GM21529 (cell line): ENCODE measurements around the gene UGT1A6.

ENCODE experiments used
- ATAC-seq: cut with Tn5 transposase; IDR thresholded peaks from one replicate; pipeline ENCODE4 v1.9.1; 2021; ENCODE audit not compliant: unreplicated experiment

Gene UGT1A6

GRCh38 chr2:233798335-233799086, 105.8 kb downstream of the UGT1A6 start:
- ATAC-seq: no peak

GRCh38 chr2:233799087-233799665, 106.5 kb downstream of the UGT1A6 start:
- no peak for ATAC-seq

GRCh38 chr2:233799716-233800115, 107.0 kb downstream of the UGT1A6 start:
- no peak for ATAC-seq

GRCh38 chr2:233800208-233800607, 107.5 kb downstream of the UGT1A6 start:
- no peak for ATAC-seq

DNA sequence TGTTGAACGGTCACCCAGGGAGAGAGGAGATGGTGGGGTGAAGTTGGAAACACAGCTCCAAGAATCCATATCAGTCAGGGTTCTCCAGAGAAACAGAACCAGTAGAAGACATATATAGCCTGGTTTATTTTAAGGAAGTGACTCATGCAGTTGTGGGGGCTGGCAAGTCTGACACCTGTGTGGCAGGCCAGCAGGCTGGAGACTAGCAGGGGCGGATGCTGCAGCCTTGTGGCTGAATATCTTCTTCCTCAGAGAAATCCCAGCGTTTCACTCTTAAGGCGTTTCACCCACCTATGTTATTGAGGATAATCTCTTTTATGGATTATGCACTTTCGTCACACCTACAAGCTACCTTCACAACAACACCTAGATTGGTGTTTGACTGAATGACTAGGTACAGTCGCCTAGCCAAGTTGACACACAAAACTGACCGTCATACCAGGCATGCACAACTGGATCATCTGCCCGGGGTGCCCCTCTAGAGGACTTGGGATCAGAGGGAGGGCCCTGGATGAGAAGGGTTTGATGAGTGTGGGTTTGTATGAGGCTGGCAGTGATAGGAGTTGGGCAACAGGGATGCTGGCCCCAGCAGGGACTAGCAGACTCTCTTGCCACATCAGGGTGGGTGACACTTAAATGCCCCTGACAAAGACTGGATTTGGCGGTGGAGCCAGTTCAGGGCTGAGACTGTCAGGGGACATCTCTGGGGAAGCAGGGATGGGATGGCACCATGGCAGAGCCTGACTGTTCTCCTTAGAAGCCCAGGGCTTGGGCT, 108.9 kb downstream of the UGT1A6 start:
- peak; percentile 64 for ATAC-seq

DNA sequence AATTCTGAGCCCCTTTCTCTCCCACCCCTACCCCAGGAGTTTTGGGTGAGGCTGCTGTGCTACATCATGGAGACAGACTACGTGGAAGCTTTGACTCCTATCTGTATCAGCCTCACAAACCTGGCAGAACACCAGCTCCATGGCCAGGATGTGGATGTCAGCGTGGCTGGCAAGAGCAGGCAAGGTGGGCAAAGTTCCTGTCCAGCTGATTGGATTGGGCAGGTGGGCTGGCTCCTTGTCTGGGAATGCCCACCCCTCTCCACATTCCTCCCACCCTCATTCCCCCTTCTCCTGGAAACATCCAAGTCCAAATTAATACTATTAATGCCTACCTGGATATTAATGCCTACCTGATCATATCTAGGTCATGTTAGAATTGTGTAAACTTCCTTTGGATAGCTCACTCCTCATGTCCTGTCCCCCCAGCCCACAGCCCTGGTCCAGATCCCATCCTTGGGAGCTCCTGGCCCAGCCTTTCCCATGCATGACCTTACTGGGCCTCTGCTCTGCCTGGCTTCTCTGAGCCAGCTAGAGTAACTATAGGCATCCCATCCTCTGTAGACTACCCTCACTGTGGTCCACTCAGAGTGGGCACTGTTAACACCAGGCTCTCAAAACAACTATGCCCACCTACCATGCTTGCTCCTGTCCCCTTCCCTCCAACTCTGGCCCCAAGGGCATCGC, 109.6 kb downstream of the UGT1A6 start:
- ATAC-seq: no peak

DNA sequence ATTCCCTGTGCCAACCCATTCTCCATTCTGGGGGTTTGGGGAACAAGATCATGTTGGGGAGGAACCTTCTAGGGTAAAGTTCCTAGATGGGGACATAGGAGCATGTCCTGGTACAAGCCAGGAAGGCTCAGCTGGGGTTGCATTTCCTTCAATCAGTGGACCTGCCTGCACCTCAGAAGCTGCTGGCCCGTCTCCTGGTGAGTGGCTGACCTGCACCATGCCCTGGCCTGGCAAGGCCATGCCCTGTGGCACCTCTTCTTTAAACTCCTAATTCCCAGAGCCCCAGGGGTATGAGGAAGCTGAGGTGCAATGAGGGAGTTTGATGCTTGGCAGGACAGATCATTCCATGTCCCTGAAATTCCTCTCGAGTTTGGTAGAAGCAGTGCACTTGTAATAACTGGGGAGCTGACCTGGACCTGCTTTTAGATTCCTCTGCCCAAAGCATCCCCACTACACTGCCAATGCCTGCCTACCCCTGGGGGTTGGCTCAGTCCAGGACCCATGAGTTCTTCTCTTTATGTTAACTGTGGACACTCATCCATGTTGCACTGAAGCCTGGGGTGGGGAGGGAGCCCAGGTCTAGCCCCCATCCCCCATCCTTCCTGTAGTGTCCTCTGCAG, 110.7 kb downstream of the UGT1A6 start:
- ATAC-seq: no peak

DNA sequence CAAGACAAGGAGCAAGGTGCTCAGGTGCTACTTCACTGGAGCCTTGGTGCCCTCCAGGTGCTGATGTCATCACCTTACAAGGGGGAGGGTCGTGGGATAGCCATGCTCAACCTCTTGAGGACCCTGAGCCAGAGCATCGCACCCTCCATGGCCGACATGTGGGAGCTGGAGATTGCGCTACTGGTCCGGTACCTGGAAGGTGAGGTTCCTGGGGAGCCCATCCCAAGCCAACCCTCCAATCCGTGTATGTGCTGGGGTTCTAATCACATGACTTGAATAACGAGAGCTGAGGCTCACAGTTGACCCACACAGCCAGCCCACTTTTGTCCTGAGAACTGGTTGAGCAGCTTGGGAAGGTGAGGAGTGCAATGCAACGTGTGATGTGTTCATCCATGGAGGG, 111.3 kb downstream of the UGT1A6 start:
- ATAC-seq: no peak

DNA sequence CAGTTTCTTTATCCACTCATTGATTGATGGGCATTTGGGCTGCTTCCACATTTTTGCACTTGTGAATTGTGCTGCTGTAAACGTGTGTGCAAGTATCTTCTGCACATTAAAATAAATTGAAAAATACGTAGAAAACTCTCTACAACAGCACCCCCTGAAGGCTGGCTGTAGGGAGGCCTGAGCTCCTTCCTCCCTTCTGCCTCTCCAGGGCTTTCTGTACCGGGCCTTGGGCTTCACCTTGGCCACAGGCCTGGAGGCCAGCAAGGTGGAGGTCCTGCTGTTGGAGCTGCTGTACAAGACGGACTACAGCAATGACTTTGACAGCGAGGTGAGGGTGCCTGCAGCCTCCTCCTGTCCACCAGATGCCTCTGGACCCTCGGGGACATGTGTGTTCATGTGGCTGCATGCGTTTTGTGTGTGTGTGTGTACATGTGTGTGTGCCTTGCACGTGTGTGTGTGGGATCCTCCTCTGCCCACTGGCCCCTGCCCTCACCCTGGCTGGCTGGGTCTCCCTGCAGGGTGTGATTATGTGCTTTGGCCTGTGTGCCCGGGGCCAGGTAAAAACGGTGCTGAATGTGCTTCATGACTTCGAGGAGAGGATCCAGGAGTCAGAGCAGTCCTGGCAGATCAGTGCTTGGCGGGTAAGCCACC, 114.7 kb downstream of the UGT1A6 start:
- no peak for ATAC-seq

- no peak for ATAC-seq
Observed at GRCh38 chr2:233807966-233808935, 115.6 kb downstream of the UGT1A6 start.

DNA sequence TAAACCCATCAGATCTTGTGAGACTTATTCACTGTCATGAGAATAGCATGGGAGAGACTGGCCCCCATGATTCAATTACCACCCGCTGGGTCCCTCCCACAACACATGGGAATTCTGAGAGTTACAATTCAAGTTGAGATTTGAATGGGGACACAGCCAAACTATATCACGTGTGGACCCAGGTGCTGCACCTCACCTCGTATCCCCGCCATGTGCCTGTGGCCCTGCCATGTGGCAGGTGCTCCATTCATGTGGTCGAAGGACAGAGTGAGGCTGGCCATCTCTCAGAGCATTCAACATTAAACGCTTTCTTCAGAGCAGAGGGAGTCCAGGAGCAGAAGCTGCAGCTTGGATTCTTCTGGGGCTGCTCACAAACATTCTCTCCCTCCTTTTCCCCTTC, 117.7 kb downstream of the UGT1A6 start:
- ATAC-seq: no peak

DNA sequence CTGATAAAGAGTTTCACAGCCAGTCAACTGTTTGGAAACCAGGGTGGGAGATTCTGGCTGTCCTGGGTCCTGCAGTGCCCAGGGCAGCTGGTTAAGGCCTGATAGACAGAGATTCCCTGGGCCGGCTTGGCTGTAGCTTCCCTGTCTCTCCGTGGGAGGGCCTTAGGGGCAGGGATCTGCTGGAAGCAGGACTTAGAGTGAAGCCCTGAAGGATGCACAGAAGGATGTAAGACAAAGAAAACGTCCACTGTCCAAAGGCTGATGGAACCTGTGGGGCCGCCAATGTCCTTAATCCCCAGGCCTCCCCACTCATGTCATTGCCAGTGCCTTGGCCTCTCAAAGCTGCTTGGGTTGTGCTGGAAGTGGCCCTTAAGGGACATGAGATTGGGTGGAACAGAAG, 118.4 kb downstream of the UGT1A6 start:
- no peak for ATAC-seq

DNA sequence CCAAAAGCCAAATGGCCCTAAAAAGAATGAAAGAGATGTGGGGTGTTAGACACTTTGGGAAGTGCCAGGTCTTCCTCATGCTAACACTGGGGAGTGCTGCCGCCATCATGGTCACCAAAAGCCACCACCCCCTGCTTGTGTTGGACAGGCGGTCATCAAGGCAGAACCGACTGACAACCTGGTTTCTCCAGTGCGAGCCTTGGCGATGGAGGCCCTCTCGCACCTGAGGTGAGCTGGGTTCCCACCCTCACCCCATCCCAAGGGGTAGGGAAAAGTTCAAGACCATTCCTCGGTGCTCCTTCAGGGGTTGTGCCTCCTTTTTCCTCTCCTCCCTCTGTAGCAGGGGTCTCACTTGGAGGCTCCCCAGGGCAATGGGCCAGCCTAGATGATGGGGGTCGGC, 119.0 kb downstream of the UGT1A6 start:
- ATAC-seq: no peak

GRCh38 chr2:233813236-233814055, 120.8 kb downstream of the UGT1A6 start:
- no peak for ATAC-seq

DNA sequence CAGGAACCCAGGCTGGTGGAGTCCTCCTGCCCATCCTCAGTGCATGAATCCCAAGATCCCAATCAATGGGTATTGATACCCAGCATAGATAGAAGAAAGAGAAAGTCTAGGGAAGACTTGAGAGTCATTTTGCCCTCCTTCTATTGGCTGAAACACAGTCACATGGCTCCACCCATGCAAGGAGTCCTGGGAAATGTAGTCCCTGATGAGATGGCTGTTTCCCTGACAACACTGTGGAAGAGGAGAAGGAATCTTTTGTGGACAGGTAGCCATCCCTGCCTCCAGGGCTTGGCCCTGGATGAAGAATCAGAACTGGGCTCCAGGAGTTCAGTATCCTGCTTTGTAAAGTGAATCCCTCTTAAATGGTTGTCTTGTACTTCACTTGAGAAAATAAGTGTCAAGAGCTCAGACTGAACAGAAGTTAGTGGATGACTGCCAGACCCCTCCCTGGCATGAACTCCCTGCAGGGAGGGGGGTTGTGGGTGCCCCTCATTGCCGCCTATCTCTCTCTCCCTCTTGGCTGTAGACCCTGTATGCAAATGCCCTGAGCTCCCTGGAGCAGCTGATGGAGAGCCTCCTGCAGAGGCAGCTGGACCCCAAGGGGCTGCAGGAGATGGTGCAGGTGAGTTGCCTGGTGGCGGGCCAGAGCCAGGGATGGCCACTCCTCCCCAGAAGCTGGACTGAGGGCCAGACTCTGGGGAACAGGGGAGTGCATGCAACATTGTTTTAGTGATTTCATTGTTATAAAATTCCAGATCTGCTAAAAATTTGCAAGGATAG, 121.6 kb downstream of the UGT1A6 start:
- ATAC-seq: no peak

- no peak for ATAC-seq
Observed at GRCh38 chr2:233815861-233816260, 123.2 kb downstream of the UGT1A6 start.

GRCh38 chr2:233816334-233816733, 123.6 kb downstream of the UGT1A6 start:
- no peak for ATAC-seq

- ATAC-seq: no peak
Observed at GRCh38 chr2:233816771-233817170, 124.1 kb downstream of the UGT1A6 start.
